GM12878 (cell line): ENCODE data around the gene CTNNA2. TPM values are rescaled to one million over a fixed set of nuclear protein-coding genes. Genes with fewer than 3 reads are reported as not detected.

Source experiments
- ATAC-seq: fragments of 200-7000 bp; cut with Tn5 transposase; 3 replicates; pipeline ENCODE4 v1.9.1; 2020; ENCODE audit warnings: mild to moderate bottlenecking, moderate library complexity
- BruUV-seq: library from RNA; stranded (reverse); fragments of 400-500 nt; replicated peaks from 2 replicates; lab custom pipeline; 2021; lab: Mats Ljungman, UMichigan
- CTCF ChIA-PET: fragments of 300-600 bp; sonication (Branson Sonifier 250); formaldehyde crosslinking; extraction: SDS; loops from one replicate; lab custom pipeline; 2021; ENCODE audit warnings: inconsistent platforms; lab: Yijun Ruan, JAX
- POLR2A ChIA-PET: fragments of 350-600 bp; formaldehyde crosslinking; extraction: SDS; loops from one replicate; lab custom pipeline; 2021; ENCODE audit warnings: inconsistent platforms; lab: Charles Lee
- RAD21 ChIA-PET: fragments of 300-600 bp; sonication (Branson Sonifier 250); formaldehyde crosslinking; loops from one replicate; lab custom pipeline; 2023; ENCODE audit warnings: antibody characterized with exemption; ENCODE audit not compliant: unreplicated experiment; lab: Charles Lee
- SMC1A ChIA-PET: fragments of 300-600 bp; sonication (Branson Sonifier 250); formaldehyde crosslinking; loops from one replicate; lab custom pipeline; 2023; ENCODE audit not compliant: unreplicated experiment, uncharacterized antibody; lab: Charles Lee
- DNase-seq: peaks from one replicate; pipeline ENCODE4 v3.0.0-alpha.2; 2011; ENCODE audit warnings: low read depth, low spot score
- FAIRE-seq: peaks from 3 replicates; lab custom pipeline; 2011; peaks lifted over from hg19 to GRCh38; lab: Jason Lieb, UNC
- H2AFZ ChIP-seq: 2 replicates; pipeline ENCODE4 v1.6.0; 2011; ENCODE audit warnings: low read depth, low read length, control low read depth; ENCODE audit not compliant: control insufficient read depth
- H3K27ac ChIP-seq: 2 replicates; pipeline ENCODE4 v1.5.1; 2011; ENCODE audit warnings: control low read depth; ENCODE audit not compliant: control insufficient read depth, insufficient read depth
- H3K27me3 ChIP-seq, 2 experiments: replicated peaks in 1 of 2; 2 replicates each; pipeline versions ENCODE4 v1.6.0 to v1.6.1; 2011; ENCODE audit warnings: low read length in 1 of 2; ENCODE audit not compliant: control insufficient read depth in 2 of 2, insufficient read depth in 2 of 2
- H3K36me3 ChIP-seq, 2 experiments: 2 replicates each; pipeline ENCODE4 v1.5.1; 2011; ENCODE audit warnings: low read length in 1 of 2; ENCODE audit not compliant: control insufficient read depth in 2 of 2, insufficient read depth in 2 of 2
- H3K4me1 ChIP-seq: 2 replicates; pipeline ENCODE4 v1.6.1; 2011; ENCODE audit warnings: mild to moderate bottlenecking, low read length, moderate library complexity, mixed read lengths; ENCODE audit not compliant: control insufficient read depth, insufficient read depth
- H3K4me2 ChIP-seq: 2 replicates; pipeline ENCODE4 v1.6.0; 2011; ENCODE audit warnings: control low read depth; ENCODE audit not compliant: control insufficient read depth, insufficient read depth
- H3K4me3 ChIP-seq: fragments of 200-600 bp; sonication (generic); 2 replicates; pipeline ENCODE4 v1.5.1; 2016
- H3K79me2 ChIP-seq: 2 replicates; pipeline ENCODE4 v1.6.0; 2011; ENCODE audit warnings: low read length; ENCODE audit not compliant: control insufficient read depth, insufficient read depth
- H3K9ac ChIP-seq: 2 replicates; pipeline ENCODE4 v1.8.0; 2011; ENCODE audit warnings: low read length, control low read depth, mixed read lengths; ENCODE audit not compliant: control insufficient read depth, insufficient read depth
- H3K9me3 ChIP-seq: replicated peaks from 3 replicates; pipeline ENCODE4 v1.5.1; 2011; ENCODE audit warnings: mild to moderate bottlenecking, low read length; ENCODE audit not compliant: control insufficient read depth, insufficient read depth
- H4K20me1 ChIP-seq: 2 replicates; pipeline ENCODE4 v1.6.0; 2011; ENCODE audit not compliant: control insufficient read depth, insufficient read depth
- CEBPB ChIP-seq, 2 experiments: fragments of 150-350 bp in 1 of 2; IDR thresholded peaks; 2 replicates each; pipeline ENCODE4 v1.6.1; 2012 to 2014; ENCODE audit warnings: low read depth in 2 of 2, low read length in 2 of 2, borderline replicate concordance in 1 of 2, inconsistent platforms in 1 of 2
- E2F4 ChIP-seq: IDR thresholded peaks from 2 replicates; pipeline ENCODE4 v1.6.1; 2012; ENCODE audit warnings: low read depth, low read length, improper control_type of control experiment
- GABPA ChIP-seq: IDR thresholded peaks from 2 replicates; pipeline ENCODE4 v1.6.1; 2014; ENCODE audit warnings: antibody characterized with exemption, low read depth, mild to moderate bottlenecking, inconsistent platforms
- HDAC6 ChIP-seq: fragments of 200-600 bp; sonication (generic); IDR thresholded peaks from one replicate; pipeline ENCODE4 v1.8.0; 2017; ENCODE audit warnings: antibody characterized with exemption; ENCODE audit not compliant: unreplicated experiment
- IKZF1 ChIP-seq: fragments of 450-650 bp; conservative IDR thresholded peaks from 2 replicates; pipeline ENCODE4 v1.6.1; 2017; ENCODE audit warnings: antibody characterized with exemption, mild to moderate bottlenecking
- MEF2A ChIP-seq: IDR thresholded peaks from 2 replicates; pipeline ENCODE4 v1.6.1; 2011; ENCODE audit warnings: low read depth, mild to moderate bottlenecking, low read length, moderate library complexity; ENCODE audit not compliant: insufficient read depth
- MXI1 ChIP-seq: fragments of 150-350 bp; IDR thresholded peaks from 2 replicates; pipeline ENCODE4 v1.6.1; 2011; ENCODE audit warnings: low read depth, mild to moderate bottlenecking, inconsistent platforms, low read length, improper control_type of control experiment
- RUNX3 ChIP-seq: IDR thresholded peaks from 2 replicates; pipeline ENCODE4 v1.6.1; 2012; ENCODE audit warnings: low read length, inconsistent platforms
- SMAD5 ChIP-seq: IDR thresholded peaks from 2 replicates; pipeline ENCODE4 v1.6.1; 2016; ENCODE audit warnings: antibody characterized with exemption, low read depth
- SREBF2 ChIP-seq: IDR thresholded peaks from 2 replicates; pipeline ENCODE4 v1.6.1; 2012; ENCODE audit warnings: mild to moderate bottlenecking, low read length
- SUZ12 ChIP-seq: fragments of 200-600 bp; sonication (generic); IDR thresholded peaks from one replicate; pipeline ENCODE4 v1.6.1; 2018; ENCODE audit warnings: antibody characterized with exemption, mild to moderate bottlenecking; ENCODE audit not compliant: unreplicated experiment
- WGBS: methylation state at CpG from one replicate; pipeline ENCODE4 v1.1.6; 2016; ENCODE audit warnings: low lambda C conversion rate; ENCODE audit not compliant: insufficient replicate concordance, insufficient coverage; ENCODE audit errors: missing lambda C conversion rate; 5-methylcytosine and 5-hydroxymethylcytosine counted together
- in situ Hi-C: fragments of 300-500 bp; cut with MboI; formaldehyde crosslinking; loops from 9 replicates; pipeline ENCODE4 v1.14.3; 2018; ENCODE audit warnings: mixed read lengths
- intact Hi-C: fragments of 100-400 bp; cut with micrococcal nuclease; formaldehyde crosslinking; loops from one replicate; pipeline ENCODE4 v1.14.2; 2022; ENCODE audit not compliant: unreplicated experiment
- polyA plus RNA-seq, 11 experiments: library from polyadenylated mRNA; depleted of rRNA in 4 of 11; unstranded in 6 of 11; stranded (reverse) in 5 of 11; fragments of >200 nt; fragmentation: Nextera tagmentation in 4 of 11; fragmentation: Illumina TruSeq in 1 of 11; extraction: Ambion mirVana in 4 of 11; extraction: Trizol in 1 of 11; gene quantifications; 1 replicate in 1 of 11; 2 replicates in 10 of 11; pipeline versions ENCODE4 v1.2.1 to v1.2.3, GENCODE V29; 2011 to 2016; ENCODE audit warnings: inconsistent platforms in 2 of 11, missing spikeins in 2 of 11, low read depth in 1 of 11
- total RNA-seq, 4 experiments: library from RNA; depleted of rRNA in 3 of 4; stranded (reverse); fragments of >200 nt in 3 of 4; fragmentation: Illumina TruSeq in 1 of 4; extraction: Trizol in 1 of 4; gene quantifications; 2 replicates each; pipeline versions ENCODE4 v1.2.1 to v1.2.3, GENCODE V29; 2013 to 2021
- TF ChIP-seq, protein P1 (sequence below): fragments of 450-650 bp; IDR thresholded peaks from 2 replicates; pipeline ENCODE4 v1.6.1; 2018; ENCODE audit warnings: mild to moderate bottlenecking, low read depth, moderate library complexity; ENCODE audit not compliant: partially characterized antibody

Gene CTNNA2
- total and polyA plus RNA-seq, 10 of the 15 experiments (the other 5 are each of a cell fraction or from before 2014, with no cell fraction given) = 2.4 to 36.2 (median 6.6) TPM

DNA sequence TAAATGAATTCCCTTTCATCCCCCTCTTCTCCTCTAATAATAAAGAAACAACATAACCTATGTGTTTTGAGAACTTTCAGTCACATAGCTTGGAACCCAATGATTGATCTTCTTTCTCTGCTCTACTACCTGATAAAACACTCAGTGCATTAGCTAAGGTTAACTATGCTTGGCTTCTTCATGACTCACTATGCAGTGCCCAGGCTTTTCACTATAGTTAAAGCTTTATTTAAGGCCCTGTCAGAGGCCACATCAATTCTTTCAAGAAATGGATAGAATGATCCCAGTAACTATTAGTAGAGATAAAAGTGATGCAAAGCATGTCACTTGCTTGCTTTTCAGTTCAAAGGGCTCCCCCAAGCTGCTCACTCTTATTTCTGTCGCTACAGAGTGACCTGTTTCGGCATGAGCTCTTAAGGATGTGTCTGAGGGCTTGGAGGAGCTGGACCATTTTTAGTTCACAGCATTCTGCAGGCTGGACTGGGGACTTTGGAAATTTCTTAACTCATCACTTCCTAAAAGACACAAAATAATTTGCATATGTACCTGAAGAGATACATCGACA lies 407.7 kb downstream of the CTNNA2 start:
- Histone ChIP-seq H3K27me3 (no peaks in the 10 kb centered on the region), H3K27ac (no peak overlapping the region), H3K4me1 (no peaks in the 10 kb centered on the region), H3K9me3 (no peaks in the 10 kb centered on the region), H3K4me2 (no peak overlapping the region), H3K4me3 (no peak overlapping the region), H3K9ac (no peak overlapping the region), H2AFZ (no peak overlapping the region), H4K20me1 (no peaks in the 10 kb centered on the region), H3K79me2 (no peaks in the 10 kb centered on the region), H3K36me3 (no peaks in the 10 kb centered on the region)
- no peak for TF ChIP-seq RUNX3
- TF ChIP-seq HDAC6 = no peak
- TF ChIP-seq SREBF2 = no peak
- TF ChIP-seq MXI1 = no peak
- in situ Hi-C loops = no loop called here
- intact Hi-C loops = no loop called here
- POLR2A ChIA-PET = no interaction called here
- FAIRE-seq (no peak), DNase-seq (no peak), ATAC-seq (no peak)
- CTCF ChIA-PET = interaction anchor here (0.9 kb wide), 1 partner anchor 14 kb away, joined by 4 read pairs; no protein-coding TSS in a partner anchor
- BruUV-seq = no TSS peak
- SMC1A ChIA-PET = no interaction called here
- WGBS = 11% methylated on average over 3 of the region's 3 CpGs
- RAD21 ChIA-PET = no interaction called here

DNA sequence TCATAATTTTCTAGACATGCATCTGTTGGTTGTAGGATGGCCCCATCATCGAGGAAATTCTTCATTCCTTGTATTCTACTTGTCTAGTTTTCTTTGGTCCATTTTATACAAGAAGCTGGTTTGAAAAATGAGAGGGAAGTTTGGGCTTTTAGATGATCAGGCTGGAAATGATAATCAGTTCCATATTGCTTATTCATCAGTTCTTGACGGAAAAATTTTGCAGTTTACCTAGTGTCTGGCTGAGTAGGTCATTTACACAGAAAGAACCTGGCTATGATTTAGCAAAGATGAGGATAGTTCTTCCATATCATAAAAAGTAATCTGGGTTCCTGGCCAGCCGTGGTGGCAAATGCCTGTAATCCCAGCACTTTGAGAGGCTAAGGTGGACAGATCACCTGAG lies 416.8 kb downstream of the CTNNA2 start:
- no peak for ATAC-seq
- ChIA-PET POLR2A (no interaction called here), SMC1A (no interaction called here), CTCF (no interaction called here), RAD21 (no interaction called here)
- Histone ChIP-seq H3K9ac (no peak overlapping the region), H3K4me1 (no peaks in the 10 kb centered on the region), H3K4me2 (no peak overlapping the region), H3K27ac (no peak overlapping the region), H3K4me3 (no peak overlapping the region), H3K9me3 (no peaks in the 10 kb centered on the region), H4K20me1 (no peaks in the 10 kb centered on the region), H2AFZ (no peak overlapping the region), H3K36me3 (no peaks in the 10 kb centered on the region), H3K27me3 (no peaks in the 10 kb centered on the region), H3K79me2 (no peaks in the 10 kb centered on the region)
- WGBS = 13% methylated on average over 3 of the region's 3 CpGs
- DNase-seq = no peak
- BruUV-seq = no TSS peak
- intact Hi-C loops (no loop called here), in situ Hi-C loops (no loop called here)
- no peak for FAIRE-seq
- TF ChIP-seq CEBPB (IDR thresholded peaks at IDR 0.05; ENCODE audit: borderline replicate concordance in 1 of 2, low read depth in 2 of 2, low read length in 2 of 2) = no peak
- no peak for TF ChIP-seq IKZF1
- TF ChIP-seq GABPA = no peak
- TF ChIP-seq, protein P1, sequence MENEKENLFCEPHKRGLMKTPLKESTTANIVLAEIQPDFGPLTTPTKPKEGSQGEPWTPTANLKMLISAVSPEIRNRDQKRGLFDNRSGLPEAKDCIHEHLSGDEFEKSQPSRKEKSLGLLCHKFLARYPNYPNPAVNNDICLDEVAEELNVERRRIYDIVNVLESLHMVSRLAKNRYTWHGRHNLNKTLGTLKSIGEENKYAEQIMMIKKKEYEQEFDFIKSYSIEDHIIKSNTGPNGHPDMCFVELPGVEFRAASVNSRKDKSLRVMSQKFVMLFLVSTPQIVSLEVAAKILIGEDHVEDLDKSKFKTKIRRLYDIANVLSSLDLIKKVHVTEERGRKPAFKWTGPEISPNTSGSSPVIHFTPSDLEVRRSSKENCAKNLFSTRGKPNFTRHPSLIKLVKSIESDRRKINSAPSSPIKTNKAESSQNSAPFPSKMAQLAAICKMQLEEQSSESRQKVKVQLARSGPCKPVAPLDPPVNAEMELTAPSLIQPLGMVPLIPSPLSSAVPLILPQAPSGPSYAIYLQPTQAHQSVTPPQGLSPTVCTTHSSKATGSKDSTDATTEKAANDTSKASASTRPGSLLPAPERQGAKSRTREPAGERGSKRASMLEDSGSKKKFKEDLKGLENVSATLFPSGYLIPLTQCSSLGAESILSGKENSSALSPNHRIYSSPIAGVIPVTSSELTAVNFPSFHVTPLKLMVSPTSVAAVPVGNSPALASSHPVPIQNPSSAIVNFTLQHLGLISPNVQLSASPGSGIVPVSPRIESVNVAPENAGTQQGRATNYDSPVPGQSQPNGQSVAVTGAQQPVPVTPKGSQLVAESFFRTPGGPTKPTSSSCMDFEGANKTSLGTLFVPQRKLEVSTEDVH = no peak
- TF ChIP-seq SMAD5 = no peak
- TF ChIP-seq SUZ12 = no peak
- TF ChIP-seq MEF2A = no peak
- TF ChIP-seq E2F4 = no peak
